GM18499 (cell line): ENCODE measurements around the gene ASXL3.

Experiments
- ATAC-seq: cut with Tn5 transposase; IDR thresholded peaks from one replicate; pipeline ENCODE4 v1.9.1; 2021; ENCODE audit warnings: moderate number of reproducible peaks; ENCODE audit not compliant: insufficient read depth, unreplicated experiment

ASXL3 gene

GRCh38 chr18:33781429-33781828 lies 203.4 kb downstream of the ASXL3 start:
- no peak for ATAC-seq
